ENCODE measurements around the gene MCEE.

The MCEE gene

GRCh38 chr2:71122387-71123298 is 7.4 kb downstream of the MCEE start:
- WGBS, 2 donors (ENCODE audit: extremely low coverage in 2 of 2, insufficient read length in 2 of 2, insufficient replicate concordance in 1 of 2) = no CpG with 5 or more reads among the region's 7 CpGs
- Histone ChIP-seq H2BK12ac (ENCODE audit: low read length) (no peak overlapping the region), H3K4me3 (ENCODE audit: low read length in 2 of 2) (no peak overlapping the region), H2BK5ac (ENCODE audit: low read length) (no peak overlapping the region), H3K4me1 (ENCODE audit: control insufficient read depth in 2 of 2, insufficient read depth in 1 of 2, low read depth in 1 of 2, low read length in 2 of 2) (no peaks in the 10 kb centered on the region), H4K8ac (ENCODE audit: low read depth, low read length) (no peak overlapping the region), H3K9me3 (replicated peaks in 1 of 2; ENCODE audit: control insufficient read depth in 2 of 2, insufficient read depth in 1 of 2, low read depth in 1 of 2, low read length in 2 of 2) (no peaks in the 10 kb centered on the region), H3K27ac (replicated peaks; ENCODE audit: low read length) (no peak overlapping the region), H2BK120ac (ENCODE audit: low read depth, low read length) (no peak overlapping the region), H2AFZ (ENCODE audit: low read length) (no peak overlapping the region), H3K14ac (ENCODE audit: low read length) (no peak overlapping the region), H3K4me2 (ENCODE audit: insufficient read depth, low read length, poor library complexity, severe bottlenecking) (no peak overlapping the region), H2AK5ac (ENCODE audit: low read depth, low read length) (no peak overlapping the region), H3K79me1 (ENCODE audit: low read depth, low read length) (peaks cover 2% of the 10 kb centered on the region), H3K18ac (ENCODE audit: low read length) (no peak overlapping the region), H3K4ac (ENCODE audit: low read length) (no peak overlapping the region), H3K27me3 (ENCODE audit: control insufficient read depth in 3 of 3, insufficient read depth in 3 of 3, low read depth in 1 of 3, low read length in 3 of 3) (no peaks in the 10 kb centered on the region), H3K23ac (ENCODE audit: low read depth, low read length, poor library complexity) (no peak overlapping the region), H3K36me3 (replicated peaks in 1 of 2; ENCODE audit: control insufficient read depth in 2 of 2, insufficient read depth in 2 of 2, low read length in 2 of 2) (peaks cover 6 to 57% of the 10 kb centered on the region in 2 donors), H4K91ac (ENCODE audit: low read depth, low read length, poor library complexity) (no peak overlapping the region), H3K9ac (ENCODE audit: low read depth, low read length, poor library complexity) (no peak overlapping the region), H2BK15ac (ENCODE audit: low read length) (no peak overlapping the region)
- DNase-seq (ENCODE audit: low spot score) = no peak

GRCh38 chr2:71121479-71121878 is 8.6 kb downstream of the MCEE start:
- Histone ChIP-seq H3K36me3 (replicated peaks in 1 of 2; ENCODE audit: control insufficient read depth in 2 of 2, insufficient read depth in 2 of 2, low read length in 2 of 2) (peaks cover 7 to 68% of the 10 kb centered on the region in 2 donors), H2AFZ (ENCODE audit: low read length) (no peak overlapping the region), H3K14ac (ENCODE audit: low read length) (no peak overlapping the region), H3K9me3 (replicated peaks in 1 of 2; ENCODE audit: control insufficient read depth in 2 of 2, insufficient read depth in 1 of 2, low read depth in 1 of 2, low read length in 2 of 2) (no peaks in the 10 kb centered on the region), H3K4me1 (ENCODE audit: control insufficient read depth in 2 of 2, insufficient read depth in 1 of 2, low read depth in 1 of 2, low read length in 2 of 2) (no peaks in the 10 kb centered on the region), H2BK5ac (ENCODE audit: low read length) (no peak overlapping the region), H3K18ac (ENCODE audit: low read length) (no peak overlapping the region), H2BK15ac (ENCODE audit: low read length) (no peak overlapping the region), H4K8ac (ENCODE audit: low read depth, low read length) (no peak overlapping the region), H3K9ac (ENCODE audit: low read depth, low read length, poor library complexity) (no peak overlapping the region), H2AK5ac (ENCODE audit: low read depth, low read length) (no peak overlapping the region), H3K4me2 (ENCODE audit: insufficient read depth, low read length, poor library complexity, severe bottlenecking) (no peak overlapping the region), H3K23ac (ENCODE audit: low read depth, low read length, poor library complexity) (no peak overlapping the region), H3K79me1 (ENCODE audit: low read depth, low read length) (no peaks in the 10 kb centered on the region), H4K91ac (ENCODE audit: low read depth, low read length, poor library complexity) (no peak overlapping the region), H2BK12ac (ENCODE audit: low read length) (no peak overlapping the region), H3K27ac (replicated peaks; ENCODE audit: low read length) (no peak overlapping the region), H3K4ac (ENCODE audit: low read length) (no peak overlapping the region), H2BK120ac (ENCODE audit: low read depth, low read length) (no peak overlapping the region), H3K27me3 (ENCODE audit: control insufficient read depth in 3 of 3, insufficient read depth in 3 of 3, low read depth in 1 of 3, low read length in 3 of 3) (no peaks in the 10 kb centered on the region), H3K4me3 (ENCODE audit: low read length in 2 of 2) (no peak overlapping the region)
- DNase-seq (ENCODE audit: low spot score) = no peak
- no CpG with 5 or more reads among the region's 1 CpG for WGBS, 2 donors (ENCODE audit: extremely low coverage in 2 of 2, insufficient read length in 2 of 2, insufficient replicate concordance in 1 of 2)

- no peak for DNase-seq (ENCODE audit: low spot score)
- Histone ChIP-seq H3K4me3 (ENCODE audit: low read length in 2 of 2) (no peak overlapping the region), H2AFZ (ENCODE audit: low read length) (no peak overlapping the region), H3K14ac (ENCODE audit: low read length) (no peak overlapping the region), H2BK12ac (ENCODE audit: low read length) (no peak overlapping the region), H3K4ac (ENCODE audit: low read length) (no peak overlapping the region), H3K27ac (replicated peaks; ENCODE audit: low read length) (no peak overlapping the region), H3K79me1 (ENCODE audit: low read depth, low read length) (no peaks in the 10 kb centered on the region), H2AK5ac (ENCODE audit: low read depth, low read length) (no peak overlapping the region), H4K8ac (ENCODE audit: low read depth, low read length) (no peak overlapping the region), H3K4me1 (ENCODE audit: control insufficient read depth in 2 of 2, insufficient read depth in 1 of 2, low read depth in 1 of 2, low read length in 2 of 2) (no peaks in the 10 kb centered on the region), H2BK5ac (ENCODE audit: low read length) (no peak overlapping the region), H4K91ac (ENCODE audit: low read depth, low read length, poor library complexity) (no peak overlapping the region), H3K27me3 (ENCODE audit: control insufficient read depth in 3 of 3, insufficient read depth in 3 of 3, low read depth in 1 of 3, low read length in 3 of 3) (no peaks in the 10 kb centered on the region), H3K18ac (ENCODE audit: low read length) (no peak overlapping the region), H3K4me2 (ENCODE audit: insufficient read depth, low read length, poor library complexity, severe bottlenecking) (no peak overlapping the region), H3K9ac (ENCODE audit: low read depth, low read length, poor library complexity) (no peak overlapping the region), H3K23ac (ENCODE audit: low read depth, low read length, poor library complexity) (no peak overlapping the region), H3K9me3 (replicated peaks in 1 of 2; ENCODE audit: control insufficient read depth in 2 of 2, insufficient read depth in 1 of 2, low read depth in 1 of 2, low read length in 2 of 2) (no peaks in the 10 kb centered on the region), H3K36me3 (replicated peaks in 1 of 2; ENCODE audit: control insufficient read depth in 2 of 2, insufficient read depth in 2 of 2, low read length in 2 of 2) (peaks cover 7 to 68% of the 10 kb centered on the region in 2 donors), H2BK120ac (ENCODE audit: low read depth, low read length) (no peak overlapping the region), H2BK15ac (ENCODE audit: low read length) (no peak overlapping the region)
- no CpG with 5 or more reads among the region's 6 CpGs for WGBS, 2 donors (ENCODE audit: extremely low coverage in 2 of 2, insufficient read length in 2 of 2, insufficient replicate concordance in 1 of 2)
Measured at GRCh38 chr2:71120195-71120594, 9.8 kb downstream of the MCEE start.

- H3K9me3 ChIP-seq (replicated peaks in 1 of 2; ENCODE audit: control insufficient read depth in 2 of 2, insufficient read depth in 1 of 2, low read depth in 1 of 2, low read length in 2 of 2) = peaks cover 0 to 3% of the 10 kb centered on the region in 2 donors
- H3K36me3 ChIP-seq (replicated peaks in 1 of 2; ENCODE audit: control insufficient read depth in 2 of 2, insufficient read depth in 2 of 2, low read length in 2 of 2) = peaks cover 10 to 72% of the 10 kb centered on the region in 2 donors
- H3K79me1 ChIP-seq (ENCODE audit: low read depth, low read length) = no peaks in the 10 kb centered on the region
- H3K18ac ChIP-seq (ENCODE audit: low read length) = no peak overlapping the region
- no peak overlapping the region for H3K4me3 ChIP-seq (ENCODE audit: low read length in 2 of 2)
- no peak overlapping the region for H2BK5ac ChIP-seq (ENCODE audit: low read length)
- no peak overlapping the region for H2AFZ ChIP-seq (ENCODE audit: low read length)
- no peak overlapping the region for H2BK120ac ChIP-seq (ENCODE audit: low read depth, low read length)
- H3K27me3 ChIP-seq (ENCODE audit: control insufficient read depth in 3 of 3, insufficient read depth in 3 of 3, low read depth in 1 of 3, low read length in 3 of 3) = no peaks in the 10 kb centered on the region
- H3K23ac ChIP-seq (ENCODE audit: low read depth, low read length, poor library complexity) = no peak overlapping the region
- no peak overlapping the region for H4K8ac ChIP-seq (ENCODE audit: low read depth, low read length)
- H3K9ac ChIP-seq (ENCODE audit: low read depth, low read length, poor library complexity) = no peak overlapping the region
- H3K4me1 ChIP-seq (ENCODE audit: control insufficient read depth in 2 of 2, insufficient read depth in 1 of 2, low read depth in 1 of 2, low read length in 2 of 2) = no peaks in the 10 kb centered on the region
- H3K4ac ChIP-seq (ENCODE audit: low read length) = no peak overlapping the region
- H4K91ac ChIP-seq (ENCODE audit: low read depth, low read length, poor library complexity) = no peak overlapping the region
- no peak for DNase-seq (ENCODE audit: low spot score)
- H2BK15ac ChIP-seq (ENCODE audit: low read length) = no peak overlapping the region
- H3K27ac ChIP-seq (replicated peaks; ENCODE audit: low read length) = no peak overlapping the region
- no peak overlapping the region for H2AK5ac ChIP-seq (ENCODE audit: low read depth, low read length)
- no peak overlapping the region for H2BK12ac ChIP-seq (ENCODE audit: low read length)
- no peak overlapping the region for H3K4me2 ChIP-seq (ENCODE audit: insufficient read depth, low read length, poor library complexity, severe bottlenecking)
- H3K14ac ChIP-seq (ENCODE audit: low read length) = no peak overlapping the region
Measured at GRCh38 chr2:71117063-71117462, 13.0 kb downstream of the MCEE start.
